Muscle of leg (tissue), 11 donors: ENCODE measurements around the gene PGM2. TPM values are rescaled to one million over a fixed set of nuclear protein-coding genes. Genes with fewer than 3 reads are reported as not detected.

Experiments used
- DNase-seq: peaks from one replicate; pipeline ENCODE4 v3.0.0; 2013
- H3K27ac ChIP-seq: one replicate; pipeline ENCODE4 v1.5.1; 2013; ENCODE audit warnings: mild to moderate bottlenecking, low read length, control low read depth
- H3K27me3 ChIP-seq: one replicate; pipeline ENCODE4 v1.6.1; 2013; ENCODE audit warnings: low read length; ENCODE audit not compliant: control insufficient read depth, insufficient read depth
- H3K36me3 ChIP-seq: one replicate; pipeline ENCODE4 v1.6.1; 2013; ENCODE audit warnings: low read length; ENCODE audit not compliant: control insufficient read depth, insufficient read depth
- H3K4me1 ChIP-seq: one replicate; pipeline ENCODE4 v1.6.1; 2013; ENCODE audit warnings: low read length; ENCODE audit not compliant: control insufficient read depth, insufficient read depth
- H3K4me3 ChIP-seq: one replicate; pipeline ENCODE4 v1.5.1; 2013; ENCODE audit warnings: low read length, control low read depth
- H3K9me3 ChIP-seq: replicated peaks from 2 replicates; pipeline ENCODE4 v1.6.1; 2013; ENCODE audit warnings: low read depth, low read length; ENCODE audit not compliant: control insufficient read depth
- WGBS: methylation state at CpG from one replicate; pipeline ENCODE4 v1.1.5; 2013; ENCODE audit warnings: missing lambda C conversion rate; ENCODE audit not compliant: insufficient coverage; 5-methylcytosine and 5-hydroxymethylcytosine counted together
- polyA plus RNA-seq, 8 donors: library from polyadenylated mRNA; unstranded; fragments of 120-200 nt; gene quantifications; one replicate each; pipeline versions ENCODE4 v1.2.1 to v1.2.3, GENCODE V29; 2013; ENCODE audit warnings: inconsistent platforms in 1 of 8, low replicate concordance in 1 of 8; ENCODE audit not compliant: insufficient read length in 8 of 8, insufficient read depth in 1 of 8
- total RNA-seq: library from RNA; stranded (reverse); fragments of 120-200 nt; gene quantifications from one replicate; pipeline ENCODE4 v1.2.4, GENCODE V29; 2013

The PGM2 gene
- total and polyA plus RNA-seq, 9 donors: 8.5 to 16.6 (median 11.2) TPM

GRCh38 chr4:37794056-37794455 is 32.4 kb upstream of the PGM2 start:
- Histone ChIP-seq H3K4me1 (no peaks in the 10 kb centered on the region), H3K27me3 (no peaks in the 10 kb centered on the region), H3K27ac (no peak overlapping the region), H3K4me3 (no peak overlapping the region), H3K9me3 (no peaks in the 10 kb centered on the region), H3K36me3 (no peaks in the 10 kb centered on the region)
- no peak for DNase-seq
- WGBS: no CpG with 5 or more reads among the region's 2 CpGs

- Histone ChIP-seq H3K4me1 (no peaks in the 10 kb centered on the region), H3K36me3 (no peaks in the 10 kb centered on the region), H3K4me3 (no peak overlapping the region), H3K27ac (no peak overlapping the region), H3K9me3 (no peaks in the 10 kb centered on the region), H3K27me3 (no peaks in the 10 kb centered on the region)
- peak; percentile 31 for DNase-seq
- WGBS: 0% methylated on average over 1 of the region's 3 CpGs
These were observed 30.8 kb upstream of the PGM2 start for GRCh38 chr4:37795581-37796195.

GRCh38 chr4:37797374-37797773 is 29.1 kb upstream of the PGM2 start:
- Histone ChIP-seq H3K27ac (no peak overlapping the region), H3K9me3 (no peaks in the 10 kb centered on the region)
- 100% methylated on average over 2 of the region's 2 CpGs for WGBS

GRCh38 chr4:37797923-37798322 is 28.6 kb upstream of the PGM2 start:
- Histone ChIP-seq H3K4me1 (no peaks in the 10 kb centered on the region), H3K4me3 (no peak overlapping the region), H3K36me3 (no peaks in the 10 kb centered on the region), H3K27ac (no peak overlapping the region), H3K27me3 (no peaks in the 10 kb centered on the region), H3K9me3 (no peaks in the 10 kb centered on the region)
- no CpG with 5 or more reads among the region's 2 CpGs for WGBS
- no peak for DNase-seq

More at GRCh38 chr4:37797374-37797773, 29.1 kb upstream of the PGM2 start:
- no peak for DNase-seq
- no peaks in the 10 kb centered on the region for H3K27me3 ChIP-seq
- H3K36me3 ChIP-seq: no peaks in the 10 kb centered on the region
- no peaks in the 10 kb centered on the region for H3K4me1 ChIP-seq
- no peak overlapping the region for H3K4me3 ChIP-seq

GRCh38 chr4:37798616-37799015 is 27.9 kb upstream of the PGM2 start:
- Histone ChIP-seq H3K4me3 (no peak overlapping the region), H3K4me1 (no peaks in the 10 kb centered on the region)
- no peak for DNase-seq

DNA sequence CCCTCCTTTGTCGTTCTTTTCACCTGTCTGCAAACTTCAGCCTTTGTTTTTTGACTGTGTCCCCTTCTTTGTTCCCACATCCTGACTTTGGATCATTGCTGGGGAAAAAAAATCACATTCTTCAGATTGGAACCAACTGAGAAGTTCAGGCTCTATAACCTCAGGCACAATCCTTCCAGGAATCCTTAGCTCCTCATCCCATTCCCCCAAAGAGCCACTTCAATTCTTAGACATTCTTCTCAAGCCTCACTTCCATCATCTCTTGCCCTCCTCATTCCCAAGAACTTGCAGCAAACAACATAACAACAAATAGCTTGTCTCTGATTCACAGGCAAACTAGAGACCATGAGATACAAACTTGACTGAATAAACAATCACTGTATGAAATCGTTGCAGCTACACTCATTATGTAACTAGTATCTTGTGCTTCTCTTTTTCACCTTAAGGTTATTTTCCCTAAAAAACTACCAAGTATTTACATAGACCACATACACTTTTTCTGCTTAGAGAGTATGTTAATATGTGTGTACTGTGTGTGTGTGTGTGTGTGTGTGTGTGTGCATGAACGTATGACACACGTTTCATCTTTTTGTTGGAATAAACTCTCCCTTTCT is 26.4 kb upstream of the PGM2 start:
- H3K4me1 ChIP-seq: no peaks in the 10 kb centered on the region
- WGBS: 80% methylated on average over 1 of the region's 4 CpGs
- no peak overlapping the region for H3K4me3 ChIP-seq
- no peaks in the 10 kb centered on the region for H3K9me3 ChIP-seq
- no peak overlapping the region for H3K27ac ChIP-seq
- H3K36me3 ChIP-seq: no peaks in the 10 kb centered on the region
- DNase-seq: no peak
- H3K27me3 ChIP-seq: no peaks in the 10 kb centered on the region

More at GRCh38 chr4:37798616-37799015, 27.9 kb upstream of the PGM2 start:
- H3K9me3 ChIP-seq: no peaks in the 10 kb centered on the region
- no peaks in the 10 kb centered on the region for H3K27me3 ChIP-seq
- H3K36me3 ChIP-seq: no peaks in the 10 kb centered on the region
- no peak overlapping the region for H3K27ac ChIP-seq

DNA sequence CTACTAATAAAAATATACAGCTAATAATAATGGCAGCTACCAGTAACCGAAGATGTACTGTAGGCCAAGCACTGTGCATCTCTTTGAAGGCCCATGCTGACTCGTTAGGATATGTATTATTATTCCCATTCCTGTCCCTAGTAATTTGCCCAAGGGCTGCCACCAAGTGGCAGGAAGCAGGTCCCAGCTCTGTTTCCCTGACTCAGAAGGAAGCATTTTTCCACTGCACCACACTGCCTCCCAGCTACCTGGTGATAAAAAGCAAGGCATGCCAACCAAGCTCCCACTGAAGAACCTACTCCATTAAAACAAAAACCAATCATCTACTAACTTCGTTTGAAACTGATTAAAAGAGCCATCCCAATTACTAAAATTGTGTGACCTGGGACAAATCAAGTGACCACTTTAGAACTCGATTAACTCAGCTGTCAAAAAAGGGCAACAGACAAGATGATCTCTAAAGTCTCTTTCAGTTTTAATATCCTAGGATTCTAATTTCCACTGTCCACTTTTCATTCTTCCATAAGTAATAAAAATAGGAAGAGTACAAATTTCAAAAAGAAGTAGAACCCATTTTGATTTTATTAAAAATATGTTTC is 24.3 kb upstream of the PGM2 start:
- Histone ChIP-seq H3K4me1 (no peaks in the 10 kb centered on the region), H3K4me3 (no peak overlapping the region), H3K27ac (no peak overlapping the region), H3K36me3 (no peaks in the 10 kb centered on the region), H3K27me3 (no peaks in the 10 kb centered on the region), H3K9me3 (no peaks in the 10 kb centered on the region)
- 17% methylated on average over 1 of the region's 4 CpGs for WGBS
- peak; percentile 38 for DNase-seq

DNA sequence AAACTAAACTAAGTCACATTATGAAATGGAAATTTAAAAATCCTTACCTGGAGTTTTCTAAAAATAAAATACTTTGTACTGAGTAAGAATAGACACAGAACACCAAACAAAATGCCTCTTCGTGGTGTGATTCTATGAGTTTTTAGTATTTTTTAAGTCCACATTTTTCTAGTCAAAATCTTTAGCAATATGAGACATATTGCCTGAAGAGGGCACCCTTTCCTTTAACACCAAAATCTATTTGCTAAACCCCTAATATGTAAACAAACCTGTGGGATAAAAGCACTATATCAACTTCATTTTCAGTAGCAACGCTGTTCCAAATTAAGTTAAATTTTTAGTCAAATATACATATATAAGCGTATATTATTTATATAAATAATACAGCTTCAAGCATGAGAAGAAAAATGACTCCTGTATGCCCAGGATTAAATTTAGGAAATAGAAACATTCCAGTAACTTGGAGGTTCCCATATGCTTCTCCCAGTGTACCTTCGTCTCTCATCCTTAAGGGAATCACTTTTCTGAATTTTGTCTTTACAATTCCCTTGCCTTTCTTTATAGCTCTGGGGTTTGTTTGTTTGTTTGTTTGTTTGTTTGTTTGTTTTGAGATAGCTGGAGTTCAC is 23.0 kb upstream of the PGM2 start:
- H3K27ac ChIP-seq: no peak overlapping the region
- H3K27me3 ChIP-seq: no peaks in the 10 kb centered on the region
- WGBS: no CpG with 5 or more reads among the region's 4 CpGs

DNA sequence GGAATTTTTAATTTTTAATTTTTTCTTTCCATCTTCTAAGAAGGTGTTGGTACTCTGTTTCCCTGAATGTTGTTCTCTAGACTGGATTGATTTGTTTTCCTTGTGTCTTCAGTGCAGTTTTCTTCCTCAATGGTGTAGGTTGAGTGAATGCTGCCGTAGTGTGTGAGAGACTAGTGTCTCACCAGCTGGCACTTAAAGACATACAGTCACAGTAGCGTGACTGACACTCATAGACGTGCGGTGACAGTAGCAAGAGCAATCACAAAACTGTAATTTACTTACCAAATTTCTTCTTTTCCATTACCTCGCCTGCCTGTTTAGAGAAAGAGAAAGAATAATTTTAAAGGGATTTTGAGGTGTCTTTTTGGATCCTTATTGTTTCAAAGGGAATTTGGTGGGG is 21.4 kb upstream of the PGM2 start:
- DNase-seq: no peak
- no peaks in the 10 kb centered on the region for H3K4me1 ChIP-seq
- no peaks in the 10 kb centered on the region for H3K36me3 ChIP-seq
- no peak overlapping the region for H3K4me3 ChIP-seq
- H3K9me3 ChIP-seq: no peaks in the 10 kb centered on the region
- H3K27ac ChIP-seq: no peak overlapping the region
- WGBS: no CpG with 5 or more reads among the region's 5 CpGs
- no peaks in the 10 kb centered on the region for H3K27me3 ChIP-seq

More for the DNA sequence above, 23.0 kb upstream of the PGM2 start:
- no peak overlapping the region for H3K4me3 ChIP-seq
- DNase-seq: peak; percentile 72
- H3K4me1 ChIP-seq: no peaks in the 10 kb centered on the region
- no peaks in the 10 kb centered on the region for H3K9me3 ChIP-seq
- H3K36me3 ChIP-seq: no peaks in the 10 kb centered on the region

DNA sequence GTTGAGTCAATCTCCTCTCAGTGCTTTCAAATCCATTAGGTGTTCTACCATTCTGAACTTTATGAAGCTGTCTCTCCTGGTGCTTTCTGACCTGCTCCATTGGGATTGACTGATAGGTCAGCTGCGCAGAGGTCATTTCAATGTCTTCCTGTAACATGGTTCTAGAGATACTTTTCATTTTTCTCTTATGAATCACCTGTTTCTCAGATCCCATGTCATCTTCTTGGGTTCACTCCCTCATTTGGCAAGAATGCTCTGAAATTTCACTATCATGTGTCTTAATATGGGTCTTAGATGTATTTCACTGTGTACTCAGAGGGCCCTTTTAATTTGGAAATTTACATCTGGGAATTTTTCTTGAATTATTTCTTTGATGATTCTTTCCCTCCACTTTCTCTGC is 13.8 kb upstream of the PGM2 start:
- Histone ChIP-seq H3K4me3 (no peak overlapping the region), H3K27me3 (no peaks in the 10 kb centered on the region), H3K9me3 (no peaks in the 10 kb centered on the region), H3K36me3 (no peaks in the 10 kb centered on the region), H3K4me1 (no peaks in the 10 kb centered on the region), H3K27ac (no peak overlapping the region)
- WGBS: no CpG with 5 or more reads among the region's 1 CpG
- no peak for DNase-seq
